K562 (cell line): ENCODE measurements around the gene TBC1D2. TPM values are rescaled to one million over a fixed set of nuclear protein-coding genes. Genes with fewer than 3 reads are reported as not detected.

Experiments used
- ATAC-seq: fragments of 200-7000 bp; cut with Tn5 transposase; 3 replicates; pipeline ENCODE4 v1.9.1; 2020; ENCODE audit warnings: moderate library complexity
- BruUV-seq: library from RNA; stranded (reverse); fragments of 400-500 nt; replicated peaks from 2 replicates; lab custom pipeline; 2021; lab: Mats Ljungman, UMichigan
- CTCF ChIA-PET: fragments of 300-600 bp; formaldehyde crosslinking; extraction: SDS; loops from one replicate; lab custom pipeline; 2021; ENCODE audit warnings: low intra/inter-chr PET ratio; lab: Yijun Ruan, JAX
- POLR2A ChIA-PET: fragments of 300-600, 350-650 bp; sonication (Branson Sonifier 250); formaldehyde crosslinking; extraction: SDS; loops from one replicate; lab custom pipeline; 2021; ENCODE audit warnings: antibody characterized with exemption, inconsistent platforms; lab: Yijun Ruan, JAX
- DNase-seq, 4 experiments: peaks; one replicate each; pipeline versions ENCODE4 v3.0.0 to v3.0.0-alpha.2; 2011 to 2018; ENCODE audit warnings: low spot score in 3 of 4, mixed read lengths in 3 of 4; ENCODE audit errors: extremely low read depth in 1 of 4
- FAIRE-seq: peaks from 2 replicates; lab custom pipeline; 2011; peaks lifted over from hg19 to GRCh38; lab: Jason Lieb, UNC
- H2AFZ ChIP-seq: 2 replicates; pipeline ENCODE4 v1.6.0; 2011; ENCODE audit warnings: low read depth, low read length, control low read depth, inconsistent platforms
- H3K27ac ChIP-seq: fragments of 200-600 bp; 3 replicates; pipeline ENCODE4 v1.8.0; 2011; ENCODE audit warnings: low read depth, mild to moderate bottlenecking, control low read depth, inconsistent platforms, low read length, moderate library complexity, mixed read lengths; ENCODE audit errors: extremely low read depth
- H3K27me3 ChIP-seq, 2 experiments: fragments of 300-600 bp in 1 of 2; 2 replicates in 1 of 2; 3 replicates in 1 of 2; pipeline versions ENCODE4 v1.6.0 to v1.8.0; 2011; ENCODE audit warnings: inconsistent platforms in 2 of 2, low read length in 2 of 2, mild to moderate bottlenecking in 1 of 2, mixed read lengths in 1 of 2, moderate library complexity in 1 of 2; ENCODE audit not compliant: control insufficient read depth in 2 of 2, insufficient read depth in 2 of 2
- H3K36me3 ChIP-seq: fragments of 300-600 bp; 3 replicates; pipeline ENCODE4 v1.8.0; 2011; ENCODE audit warnings: mild to moderate bottlenecking, low read length, inconsistent platforms; ENCODE audit not compliant: control insufficient read depth, insufficient read depth
- H3K4me1 ChIP-seq, 2 experiments: fragments of 200-600 bp in 1 of 2; replicated peaks in 1 of 2; 2 replicates in 1 of 2; 3 replicates in 1 of 2; pipeline versions ENCODE4 v1.5.1 to v1.8.0; 2011; ENCODE audit warnings: inconsistent platforms in 2 of 2, low read length in 2 of 2, mild to moderate bottlenecking in 1 of 2, mixed read lengths in 1 of 2, moderate library complexity in 1 of 2; ENCODE audit not compliant: control insufficient read depth in 2 of 2, insufficient read depth in 2 of 2
- H3K4me2 ChIP-seq: 2 replicates; pipeline ENCODE4 v1.6.1; 2011; ENCODE audit warnings: low read length, control low read depth, inconsistent platforms, mixed read lengths; ENCODE audit not compliant: insufficient read depth
- H3K4me3 ChIP-seq: fragments of 200-600 bp; sonication (generic), shearing (Covaris generic); 2 replicates; pipeline ENCODE4 v1.5.1; 2016; ENCODE audit warnings: control low read depth, inconsistent platforms
- H3K79me2 ChIP-seq: fragments of 200-600 bp; 3 replicates; pipeline ENCODE4 v1.8.0; 2011; ENCODE audit warnings: low read length, inconsistent platforms; ENCODE audit not compliant: control insufficient read depth, insufficient read depth
- H3K9ac ChIP-seq, 2 experiments: 2 replicates each; pipeline versions ENCODE4 v1.6.0 to v1.6.1; 2011; ENCODE audit warnings: low read depth in 2 of 2, low read length in 2 of 2, control low read depth in 1 of 2, inconsistent platforms in 1 of 2, mild to moderate bottlenecking in 1 of 2, mixed read lengths in 1 of 2; ENCODE audit not compliant: insufficient read depth in 1 of 2
- H3K9me1 ChIP-seq: one replicate; pipeline ENCODE4 v1.6.0; 2011; ENCODE audit warnings: inconsistent platforms, mild to moderate bottlenecking, low read length, moderate library complexity; ENCODE audit not compliant: control insufficient read depth, insufficient read depth
- H3K9me3 ChIP-seq: replicated peaks from 2 replicates; pipeline ENCODE4 v1.5.1; 2011; ENCODE audit warnings: low read depth, low read length, inconsistent platforms; ENCODE audit not compliant: control insufficient read depth, insufficient read depth
- H4K20me1 ChIP-seq: replicated peaks from 2 replicates; pipeline ENCODE4 v1.6.1; 2011; ENCODE audit warnings: low read length, inconsistent platforms, mixed read lengths; ENCODE audit not compliant: control insufficient read depth, insufficient read depth
- BCOR ChIP-seq: fragments of 450-650 bp; IDR thresholded peaks from 2 replicates; pipeline ENCODE4 v1.6.1; 2016
- FOSL1 ChIP-seq: fragments of 200-800 bp; sonication (Bioruptor generic); conservative IDR thresholded peaks from 2 replicates; pipeline ENCODE4 v1.6.1; 2016; ENCODE audit warnings: missing genetic modification characterization, missing compliant biosample characterization
- KDM1A ChIP-seq, 2 experiments: fragments of 450-650 bp; IDR thresholded peaks; 2 replicates each; pipeline ENCODE4 v1.6.1; 2016; ENCODE audit warnings: mild to moderate bottlenecking in 2 of 2
- OTX1 ChIP-seq: fragments of 450-650 bp; formaldehyde crosslinking; IDR thresholded peaks from 2 replicates; pipeline ENCODE4 v1.4.0; 2022; ENCODE audit warnings: mild to moderate bottlenecking
- RBM25 ChIP-seq: fragments of 200-400 bp; formaldehyde crosslinking; IDR thresholded peaks from 2 replicates; pipeline ENCODE4 v1.6.1; 2018; ENCODE audit warnings: low read length, low read depth, moderate library complexity; ENCODE audit not compliant: severe bottlenecking
- ZHX1 ChIP-seq: fragments of 150-350 bp; conservative IDR thresholded peaks from 2 replicates; pipeline ENCODE4 v1.6.1; 2014; ENCODE audit warnings: low read length
- WGBS: fragments of 100-300 bp; shearing (Covaris generic); methylation state at CpG from one replicate; pipeline ENCODE4 v1.1.6; 2016; ENCODE audit warnings: low coverage, mixed read lengths; ENCODE audit not compliant: insufficient coverage; ENCODE audit errors: missing lambda C conversion rate; 5-methylcytosine and 5-hydroxymethylcytosine counted together
- in situ Hi-C: fragments of 300-500 bp; cut with MboI; formaldehyde crosslinking; loops from 4 replicates; pipeline ENCODE4 v1.15.0; 2018; ENCODE audit warnings: inconsistent platforms, mixed read lengths
- intact Hi-C: fragments of 100-400 bp; cut with micrococcal nuclease; formaldehyde crosslinking; loops from 2 replicates; pipeline ENCODE4 v1.14.2; 2022
- polyA plus RNA-seq, 8 experiments: library from polyadenylated mRNA; depleted of rRNA in 4 of 8; stranded (reverse) in 5 of 8; unstranded in 3 of 8; fragments of >200 nt; fragmentation: Nextera tagmentation in 2 of 8; fragmentation: Illumina TruSeq in 1 of 8; extraction: Ambion mirVana in 2 of 8; extraction: Trizol in 1 of 8; gene quantifications; 2 replicates each; pipeline versions ENCODE4 v1.2.1 to v1.2.3, GENCODE V29; 2011 to 2014; ENCODE audit warnings: inconsistent platforms in 1 of 8, missing spikeins in 1 of 8
- total RNA-seq, 7 experiments: library from RNA; depleted of rRNA in 6 of 7; stranded (reverse); fragments of >200 nt in 6 of 7; fragmentation: Illumina TruSeq in 2 of 7; extraction: Trizol in 2 of 7; gene quantifications; 2 replicates each; pipeline versions ENCODE4 v1.2.1 to v1.2.3, GENCODE V29; 2011 to 2021; ENCODE audit warnings: low replicate concordance in 1 of 7
- TF ChIP-seq, protein P1 (sequence below), 2 experiments: IDR thresholded peaks; 2 replicates each; pipeline ENCODE4 v1.6.1; 2011; ENCODE audit warnings: borderline replicate concordance in 1 of 2, control low read depth in 1 of 2, low read depth in 1 of 2, low read length in 1 of 2, mild to moderate bottlenecking in 1 of 2, mixed read lengths in 1 of 2, moderate library complexity in 1 of 2; ENCODE audit not compliant: insufficient read depth in 1 of 2, insufficient read length in 1 of 2, poor library complexity in 1 of 2, severe bottlenecking in 1 of 2; ENCODE audit errors: extremely low read depth in 1 of 2

TBC1D2 gene
- total and polyA plus RNA-seq, 9 of the 15 experiments (the other 6 are each of a cell fraction or from before 2014, with no cell fraction given), result 0.10 to 7.0 (median 2.5) TPM

DNA sequence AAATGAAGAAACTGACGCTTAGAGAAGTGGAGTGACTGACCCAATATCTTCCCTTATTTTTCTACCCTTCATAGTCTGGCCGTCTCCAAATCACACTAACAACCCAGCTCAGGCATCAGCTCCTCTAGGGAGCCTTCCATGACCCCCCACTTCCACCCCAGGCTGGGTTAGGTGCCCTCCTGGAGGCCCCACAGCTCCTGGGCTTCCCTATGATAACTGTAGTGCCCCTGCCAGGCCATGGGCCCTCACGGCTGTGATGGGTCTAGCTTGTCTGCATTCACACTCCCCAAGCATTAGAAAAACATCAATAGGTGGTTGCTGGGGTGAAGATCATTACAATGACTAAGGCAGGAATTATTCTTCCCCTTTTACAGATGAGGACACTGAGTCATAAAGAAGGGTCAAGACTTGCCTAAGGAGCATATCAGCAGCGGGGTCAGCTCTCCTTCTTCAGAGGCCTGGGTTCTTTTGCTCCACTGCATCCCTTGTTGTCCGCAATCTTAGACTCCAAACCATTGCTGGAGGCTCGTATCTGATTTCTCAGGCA lies 70.4 kb downstream of the TBC1D2 start:
- in situ Hi-C loops, result no loop called here
- no peak for ATAC-seq
- peak overlapping the region; percentile 71; the same call in 1 of the 3 replicates for H3K27ac ChIP-seq
- peak overlapping the region; percentile 64; the same call in 1 of the 2 replicates for H3K4me2 ChIP-seq
- intact Hi-C loops, result no loop called here
- POLR2A ChIA-PET, result interaction anchor here (0.7 to 1.4 kb wide), 4 partner anchors 9 to 19 kb away, joined by 3 to 6 read pairs (median 4); no protein-coding TSS in a partner anchor
- peaks cover 4% of the 10 kb centered on the region; the same call in 1 of the 3 replicates for H3K36me3 ChIP-seq
- peaks cover 80% of the 10 kb centered on the region for H3K79me2 ChIP-seq
- no peaks in the 10 kb centered on the region for H3K27me3 ChIP-seq
- 49% methylated on average over 6 of the region's 6 CpGs for WGBS
- no peak for DNase-seq
- H3K9ac ChIP-seq, result peak overlapping the region; percentile 47 to 64; a peak in 1 of 4 replicates
- TF ChIP-seq RBM25, result peak; percentile 74
- 0 out of 2 replicates have a peak, but pooled peaks have one; percentile 22 for TF ChIP-seq FOSL1
- no peak for TF ChIP-seq ZHX1
- TF ChIP-seq BCOR, result 0 out of 2 replicates have a peak, but pooled peaks have one; percentile 22
- peak in 1 of 2 experiments; percentile 64; a peak in 2 of 4 replicates for TF ChIP-seq KDM1A (IDR thresholded peaks at IDR 0.05)
- TF ChIP-seq, protein P1, sequence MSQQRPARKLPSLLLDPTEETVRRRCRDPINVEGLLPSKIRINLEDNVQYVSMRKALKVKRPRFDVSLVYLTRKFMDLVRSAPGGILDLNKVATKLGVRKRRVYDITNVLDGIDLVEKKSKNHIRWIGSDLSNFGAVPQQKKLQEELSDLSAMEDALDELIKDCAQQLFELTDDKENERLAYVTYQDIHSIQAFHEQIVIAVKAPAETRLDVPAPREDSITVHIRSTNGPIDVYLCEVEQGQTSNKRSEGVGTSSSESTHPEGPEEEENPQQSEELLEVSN (IDR thresholded peaks at IDR 0.05; ENCODE audit: borderline replicate concordance in 1 of 2, extremely low read depth in 1 of 2, insufficient read depth in 1 of 2, insufficient read length in 1 of 2, low read depth in 1 of 2, low read length in 1 of 2, poor library complexity in 1 of 2, severe bottlenecking in 1 of 2), result no peak
- TF ChIP-seq OTX1 (CRISPR knock-in tag), result no peak
- no peak overlapping the region for H3K4me3 ChIP-seq
- FAIRE-seq, result no peak
- H3K9me3 ChIP-seq, result no peaks in the 10 kb centered on the region
- no peak overlapping the region for H2AFZ ChIP-seq
- H4K20me1 ChIP-seq, result no peaks in the 10 kb centered on the region
- H3K4me1 ChIP-seq, result peaks cover 39 to 64% of the 10 kb centered on the region in 2 experiments
- no TSS peak for BruUV-seq
- no peaks in the 10 kb centered on the region for H3K9me1 ChIP-seq
- CTCF ChIA-PET, result no interaction called here
